HG02798 (cell line): ENCODE data around the gene CD109.
"Not testable (repeated sequence)": the region's sequence is repeated elsewhere in the genome, so short reads cannot be mapped to it uniquely, and the experiment has no call there.

ENCODE experiments used
- ATAC-seq: cut with Tn5 transposase; IDR thresholded peaks from one replicate; pipeline ENCODE4 v1.9.1; 2021; ENCODE audit warnings: mild to moderate bottlenecking; ENCODE audit not compliant: unreplicated experiment, poor library complexity

The CD109 gene

DNA sequence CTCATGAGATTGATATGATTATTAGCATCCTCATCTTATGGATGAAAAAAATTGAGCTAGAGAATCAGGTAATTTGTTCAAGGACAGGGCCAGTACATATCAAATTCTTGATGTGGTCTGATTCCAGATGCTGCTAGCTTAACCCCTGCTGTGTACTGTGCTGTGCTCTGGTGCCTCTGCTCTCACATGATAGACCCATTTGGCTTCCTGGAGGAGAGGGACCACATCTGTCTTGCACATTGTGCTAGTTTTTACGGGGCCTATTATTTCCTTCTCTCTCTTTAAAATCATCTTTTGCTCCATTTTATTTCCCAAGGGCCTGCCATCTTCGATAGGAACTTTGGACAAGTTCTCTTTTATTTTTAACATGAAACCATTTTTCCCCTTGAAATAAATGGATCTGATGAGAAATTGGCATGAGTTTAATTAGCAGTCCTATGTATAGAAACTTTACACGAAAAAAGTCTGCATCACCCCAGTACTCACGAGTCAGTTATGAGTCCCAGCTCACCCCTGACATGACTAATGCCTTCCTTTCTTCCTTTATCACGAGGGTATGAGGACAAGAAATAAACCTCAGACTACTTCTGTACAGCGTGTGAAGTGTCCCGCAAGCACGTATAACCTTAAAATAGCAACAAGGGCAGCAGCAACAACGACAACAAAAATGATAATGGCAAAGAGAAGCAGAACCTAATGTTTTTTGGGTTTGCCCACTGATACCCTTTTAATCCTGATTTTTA lies 26.5 kb downstream of the CD109 start:
- peak; percentile 71 for ATAC-seq

DNA sequence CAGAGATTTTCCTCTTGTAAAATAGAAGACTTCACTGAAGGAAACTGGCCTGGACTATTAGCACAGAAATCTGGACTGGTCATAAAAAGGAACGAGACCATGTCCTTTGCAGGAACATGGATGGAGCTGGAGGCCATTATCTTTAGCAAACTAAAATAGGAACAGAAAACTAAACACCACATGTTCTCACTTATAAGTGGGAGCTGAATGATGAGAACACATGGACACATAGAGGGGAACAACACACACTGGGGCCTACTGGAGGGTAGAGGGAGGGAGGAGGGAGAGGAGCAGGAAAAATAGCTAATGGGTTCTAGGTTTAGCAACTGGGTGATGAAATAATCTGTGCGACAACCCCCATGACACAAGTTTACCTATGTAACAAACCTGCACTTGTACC lies 27.5 kb downstream of the CD109 start:
- not testable (repeated sequence) for ATAC-seq

DNA sequence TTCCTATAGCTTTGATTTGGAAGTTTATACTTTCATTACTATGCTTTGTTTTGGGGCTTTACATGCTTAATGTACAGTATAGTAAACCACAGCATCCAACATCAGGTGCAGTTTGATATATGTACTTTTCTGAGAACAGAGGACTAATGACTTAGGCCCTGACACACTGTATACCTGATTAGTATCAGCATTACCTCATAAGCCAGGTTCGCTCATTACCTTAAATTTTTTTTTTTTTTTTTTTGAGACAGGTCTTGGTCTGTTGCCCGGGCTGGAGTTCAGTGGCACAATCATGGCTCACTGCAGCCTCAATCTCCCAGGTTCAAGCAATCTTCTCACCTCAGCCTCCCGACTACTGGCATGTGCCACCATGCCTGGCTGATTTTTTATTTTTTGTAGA lies 28.4 kb downstream of the CD109 start:
- ATAC-seq: no peak

DNA sequence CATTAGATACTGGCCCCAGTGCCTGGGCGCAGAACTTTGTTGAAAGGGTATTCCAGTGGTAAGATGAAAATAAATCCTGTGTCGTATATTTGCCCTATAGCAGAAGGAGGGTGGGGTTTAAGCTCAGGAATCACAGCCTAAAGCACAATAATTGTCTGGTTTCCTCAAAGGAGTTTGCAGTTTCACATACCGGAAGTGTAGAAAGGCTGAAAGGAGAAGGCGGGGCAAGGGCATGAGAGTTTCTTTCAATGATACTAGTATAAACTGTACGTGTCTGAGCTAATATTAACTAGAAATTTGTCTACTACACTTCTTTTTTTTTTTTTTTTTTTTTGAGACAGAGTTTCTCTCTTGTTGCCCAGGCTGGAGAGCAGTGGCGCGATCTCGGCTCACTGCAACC lies 29.2 kb downstream of the CD109 start:
- ATAC-seq: peak; percentile 36

DNA sequence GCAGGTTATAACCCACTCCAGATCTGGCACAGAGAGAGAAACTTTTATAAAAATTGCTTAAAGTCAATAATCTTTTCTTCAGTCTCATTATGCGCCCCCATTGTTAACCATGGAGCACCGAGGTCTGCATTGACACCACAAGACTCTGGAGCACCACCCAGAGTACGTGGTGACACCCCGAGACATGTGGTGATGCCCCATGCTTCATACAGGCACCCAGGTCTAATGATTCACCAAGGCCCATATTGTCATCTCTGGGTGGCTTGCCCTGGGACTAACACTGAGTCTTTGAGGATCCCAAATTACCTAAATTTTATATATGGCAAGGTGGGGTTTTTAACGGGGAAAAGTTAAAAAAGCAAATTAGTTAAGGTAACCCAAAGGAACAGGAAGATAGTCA lies 31.1 kb downstream of the CD109 start:
- ATAC-seq: no peak

DNA sequence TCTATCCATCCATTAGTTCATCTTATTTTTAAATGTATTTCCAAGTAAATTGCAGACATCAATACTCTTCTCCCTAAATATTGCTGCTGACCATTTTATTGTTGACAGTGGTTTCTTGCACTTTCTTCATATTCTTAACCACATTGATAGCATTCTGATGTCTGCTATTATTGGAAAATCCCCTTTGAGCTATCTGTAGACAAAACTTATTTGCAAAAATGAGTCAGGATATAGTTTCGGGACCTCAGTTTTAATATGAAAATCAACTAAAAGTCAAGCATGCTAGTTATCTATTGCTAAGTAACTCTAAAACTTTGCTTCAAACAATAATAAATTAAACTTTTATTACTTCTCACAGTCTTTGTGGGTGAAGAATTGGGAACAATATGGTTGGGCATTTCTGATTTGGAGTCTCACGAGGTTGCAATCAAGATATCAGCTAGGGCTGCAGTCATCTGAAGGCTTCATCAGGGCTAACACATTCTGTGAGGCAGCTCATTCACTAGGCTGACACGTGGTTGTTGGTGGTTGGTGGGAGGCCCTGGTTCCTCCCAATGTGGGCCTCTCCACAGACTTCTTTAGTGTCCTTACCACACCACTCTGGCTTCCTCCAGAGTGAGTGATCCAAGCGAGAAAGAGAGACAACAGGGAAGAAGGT lies 32.7 kb downstream of the CD109 start:
- peak; percentile 68 for ATAC-seq

DNA sequence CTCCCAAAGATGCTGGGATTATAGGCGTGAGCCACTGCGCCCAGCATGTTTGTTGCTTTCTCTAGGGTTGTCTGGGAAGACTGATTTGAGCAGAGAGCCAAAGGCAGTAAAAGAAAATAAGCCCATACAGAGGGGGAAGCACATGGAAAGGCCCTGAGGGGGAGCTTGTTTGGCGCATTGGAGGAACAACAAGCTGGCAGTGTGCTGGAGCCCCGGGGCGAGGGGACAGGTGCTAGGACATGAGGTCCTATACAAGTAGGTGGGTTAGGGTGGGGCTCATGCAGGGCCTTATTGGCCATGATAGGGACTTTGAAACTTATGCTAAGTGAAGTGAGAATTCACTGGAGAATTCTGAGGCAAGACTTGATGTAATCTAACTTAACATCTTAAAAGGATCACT lies 35.3 kb downstream of the CD109 start:
- no peak for ATAC-seq

DNA sequence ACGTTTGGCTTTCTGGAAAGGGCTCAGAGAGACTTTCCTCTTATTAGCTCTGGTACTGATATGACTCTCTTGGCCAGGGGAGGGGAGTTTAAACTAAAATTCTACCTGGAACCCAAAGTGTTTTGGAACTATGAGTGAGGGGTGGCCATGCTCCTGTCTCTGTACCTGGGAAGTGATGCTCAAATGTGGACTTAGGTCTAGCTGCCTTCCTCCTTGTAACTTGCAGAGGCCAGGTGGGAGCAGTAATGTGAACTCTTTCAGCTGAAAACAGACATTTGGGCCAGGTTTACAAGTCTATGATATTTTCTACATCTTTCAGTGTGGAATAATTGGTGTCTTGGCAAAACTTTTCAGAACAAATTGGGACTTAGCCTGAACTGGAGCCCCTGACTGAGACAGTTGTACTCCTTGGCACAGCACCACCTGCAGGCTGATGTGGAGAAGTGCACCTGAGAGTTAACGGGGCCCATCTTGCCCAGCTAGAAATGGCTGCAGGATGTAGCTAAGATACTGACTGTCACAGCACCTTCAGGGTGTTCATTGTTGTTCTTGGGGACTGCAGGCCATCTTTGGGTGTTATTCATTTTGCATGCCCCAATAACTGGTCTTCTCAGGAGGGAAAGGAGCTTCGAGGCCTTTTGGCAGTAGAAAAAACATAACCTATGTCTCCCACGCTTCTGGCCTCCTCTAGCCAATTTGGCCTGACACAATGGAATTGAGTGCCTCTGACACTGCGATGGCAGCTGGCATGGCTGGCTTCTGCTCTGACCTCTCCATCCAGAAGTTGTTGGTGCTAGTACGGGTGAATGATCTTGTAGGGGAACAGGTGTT lies 37.1 kb downstream of the CD109 start:
- ATAC-seq: peak; percentile 83

DNA sequence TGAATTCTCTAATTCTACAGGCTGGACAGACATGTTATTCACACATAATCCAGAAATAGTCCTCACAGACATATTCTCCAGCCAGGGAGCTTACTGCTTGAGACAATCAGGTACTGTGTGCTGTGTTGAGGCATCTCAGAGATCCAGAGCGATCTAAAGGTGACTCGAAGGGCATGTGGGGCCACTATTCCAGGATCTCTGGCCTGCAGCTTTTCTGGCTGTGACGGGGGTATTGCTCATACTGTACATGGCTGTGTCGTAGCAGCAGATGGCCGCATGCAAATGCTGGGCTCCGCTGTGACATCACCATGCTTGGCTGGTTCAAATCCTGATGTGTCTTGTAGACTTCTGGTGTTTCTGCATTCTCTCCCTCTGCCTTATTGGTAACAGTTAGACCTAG lies 37.8 kb downstream of the CD109 start:
- ATAC-seq: no peak

DNA sequence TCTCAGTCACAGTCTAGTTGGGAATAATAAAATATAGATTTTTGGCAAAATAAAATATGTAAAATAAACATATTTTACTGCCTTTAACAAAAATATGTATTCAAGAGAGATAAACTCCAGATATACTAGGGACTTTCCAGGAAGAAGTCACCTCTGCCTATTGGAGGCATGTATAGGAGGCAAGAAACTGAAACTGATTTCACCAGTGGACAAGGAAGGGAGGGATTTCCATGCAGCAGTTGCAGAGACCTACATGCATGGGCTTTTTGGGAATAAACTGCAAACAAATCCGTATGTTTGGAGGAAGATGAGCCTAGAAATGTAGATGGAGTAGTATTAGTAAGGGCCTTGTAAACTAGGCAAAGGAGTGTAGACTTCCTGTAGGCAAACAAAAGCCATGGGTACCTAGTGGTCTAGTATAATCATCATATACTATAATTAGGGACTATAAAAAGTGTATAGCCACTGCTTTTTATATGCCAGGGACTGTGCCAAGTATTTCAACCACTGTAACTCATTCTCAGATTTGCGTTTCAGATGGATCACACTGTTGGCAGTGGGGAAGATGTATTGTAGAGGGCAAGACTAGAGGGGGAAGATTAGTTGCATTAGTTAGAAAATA lies 38.9 kb downstream of the CD109 start:
- no peak for ATAC-seq

DNA sequence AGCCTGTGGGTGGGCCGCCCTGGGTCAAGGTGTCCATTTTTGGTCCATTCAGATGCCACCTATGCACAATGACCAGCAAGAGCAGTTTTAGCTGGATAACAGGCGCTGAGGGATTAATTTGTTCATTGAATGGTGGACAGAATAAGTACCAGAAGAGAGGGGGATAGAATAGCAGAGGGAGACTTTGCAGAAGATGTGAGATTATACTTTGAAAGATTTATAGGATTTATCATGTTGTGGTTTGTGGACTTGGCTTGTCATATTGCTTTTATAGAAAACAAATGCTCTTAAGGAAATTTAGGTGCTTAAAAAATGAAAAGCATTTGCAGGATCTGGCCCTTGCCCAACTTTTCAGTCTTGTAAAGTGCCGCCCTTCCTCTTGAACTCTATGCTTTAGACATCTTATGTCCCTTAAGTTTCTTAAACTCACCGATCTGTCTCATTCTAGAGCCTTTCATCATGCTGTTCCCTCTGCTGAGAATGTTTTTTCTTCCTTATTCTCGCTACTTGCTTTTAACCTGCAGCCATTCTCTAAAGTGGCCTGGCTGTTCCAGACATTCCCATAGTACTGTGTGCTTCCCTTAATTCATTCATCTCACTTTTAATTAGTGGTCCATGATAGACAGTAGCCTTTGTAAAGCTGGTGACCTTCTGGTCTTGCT lies 42.5 kb downstream of the CD109 start:
- ATAC-seq: peak; percentile 7

DNA sequence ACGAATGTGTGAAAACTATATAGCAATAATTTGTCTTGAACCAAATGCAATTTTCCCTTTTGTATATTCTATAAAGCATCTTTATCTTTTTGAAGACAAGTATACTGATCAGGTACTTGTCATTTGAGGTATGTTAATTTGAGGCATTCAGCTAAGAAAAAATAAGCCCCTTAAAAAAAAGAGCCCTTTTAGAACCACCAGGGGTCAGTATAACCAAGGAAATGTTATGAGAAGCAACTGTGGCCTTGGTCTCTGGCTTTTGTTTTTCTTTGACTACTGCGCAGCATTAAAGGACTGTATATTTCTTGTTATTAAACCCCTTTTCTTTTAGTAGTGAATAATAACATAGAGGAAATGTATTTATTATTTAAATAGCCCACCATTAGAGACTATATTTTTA lies 43.1 kb downstream of the CD109 start:
- peak; percentile 66 for ATAC-seq

DNA sequence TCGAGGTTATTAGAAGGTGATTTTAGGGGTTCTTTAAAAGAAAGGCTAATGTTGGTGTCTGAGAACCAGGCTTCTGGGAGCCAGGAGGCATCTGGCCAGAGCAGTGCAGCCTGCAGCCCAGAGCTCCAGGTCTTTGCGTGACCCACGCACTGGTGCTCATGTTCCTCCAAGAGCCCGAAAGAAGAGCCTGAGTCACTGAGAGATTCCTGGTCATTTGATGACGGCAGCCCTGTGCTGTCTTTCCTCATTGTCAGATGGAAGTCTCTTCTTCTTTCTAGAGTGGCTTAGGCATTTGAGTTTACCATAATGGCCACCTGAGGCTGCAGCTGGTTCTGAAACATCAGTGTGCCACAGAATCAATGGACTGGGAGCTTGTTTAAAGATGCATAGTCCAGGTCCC lies 46.4 kb downstream of the CD109 start:
- ATAC-seq: no peak

DNA sequence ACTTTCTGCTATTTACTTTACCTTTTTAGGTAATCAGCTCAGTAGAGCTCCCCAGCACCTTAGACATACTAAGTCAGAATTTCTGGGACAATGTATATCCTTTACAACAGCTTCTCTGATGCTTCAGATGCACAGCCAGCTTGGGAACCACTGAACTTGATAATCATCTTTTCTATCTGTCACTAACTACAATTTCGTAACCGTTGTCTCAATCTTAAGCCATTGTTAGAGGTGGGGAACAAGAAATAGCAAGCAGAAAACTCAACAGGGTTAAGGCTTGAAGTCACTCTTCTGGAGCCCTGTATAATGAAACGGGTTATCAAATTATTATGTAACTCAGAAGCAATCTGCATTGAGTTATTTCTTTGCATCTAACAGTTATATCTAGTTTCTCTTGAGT lies 47.1 kb downstream of the CD109 start:
- no peak for ATAC-seq

DNA sequence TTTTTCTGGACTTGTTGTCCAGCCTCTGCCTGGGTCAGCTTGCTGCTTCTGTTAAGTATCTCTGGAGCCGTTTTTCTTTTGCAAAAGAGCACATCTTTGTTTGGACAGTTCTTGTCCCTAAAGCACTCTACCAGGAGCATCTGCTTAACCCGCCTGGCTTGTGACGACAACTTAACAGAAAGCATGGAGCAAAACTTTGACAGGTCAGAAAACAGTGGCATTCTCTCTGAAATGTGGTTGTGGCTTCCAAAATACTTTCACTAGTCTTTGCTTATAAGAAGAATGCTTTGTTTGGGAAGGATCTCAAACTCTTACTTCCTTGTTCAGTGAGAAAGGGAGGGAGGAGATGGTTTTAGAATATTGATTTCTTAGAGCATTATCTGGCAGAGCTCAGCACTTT lies 47.6 kb downstream of the CD109 start:
- ATAC-seq: no peak

DNA sequence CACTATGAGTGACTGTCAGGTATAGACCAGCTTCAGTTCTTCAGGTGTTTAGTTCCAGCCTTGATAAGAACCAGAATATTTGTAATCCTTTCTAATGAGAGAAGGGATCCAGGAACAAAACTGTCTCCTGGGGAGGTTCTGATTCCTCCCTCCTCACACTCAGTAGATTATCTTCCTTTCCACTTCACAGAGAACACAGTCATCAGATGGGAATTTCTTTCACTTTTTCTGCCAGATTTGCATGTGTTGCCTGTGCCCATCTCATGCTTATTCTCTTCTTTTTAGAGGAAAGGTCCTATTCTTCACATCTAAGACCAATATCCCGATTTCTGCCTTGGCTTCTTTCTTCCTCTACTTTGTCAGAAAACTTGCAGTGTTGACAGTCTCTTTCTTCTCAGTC lies 50.8 kb downstream of the CD109 start:
- ATAC-seq: no peak

DNA sequence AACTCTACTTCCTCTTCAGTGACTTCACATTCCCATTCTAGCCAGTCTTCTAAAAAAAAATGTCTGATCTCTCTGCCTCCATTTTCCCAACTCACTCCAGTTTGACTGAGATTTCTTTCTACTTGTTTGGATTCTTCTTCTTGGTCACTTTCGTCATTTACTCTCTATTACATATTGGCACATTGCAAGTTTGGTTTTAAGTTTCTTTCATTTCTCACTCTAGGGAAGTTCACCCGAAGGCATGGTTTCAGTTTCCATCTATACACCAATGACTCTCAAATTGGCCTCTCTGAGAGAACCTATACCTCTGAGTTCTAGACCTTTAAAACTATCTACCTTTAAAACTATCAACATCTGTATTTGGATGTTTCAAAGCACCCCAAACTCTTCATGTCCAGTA lies 51.3 kb downstream of the CD109 start:
- peak; percentile 99 for ATAC-seq

DNA sequence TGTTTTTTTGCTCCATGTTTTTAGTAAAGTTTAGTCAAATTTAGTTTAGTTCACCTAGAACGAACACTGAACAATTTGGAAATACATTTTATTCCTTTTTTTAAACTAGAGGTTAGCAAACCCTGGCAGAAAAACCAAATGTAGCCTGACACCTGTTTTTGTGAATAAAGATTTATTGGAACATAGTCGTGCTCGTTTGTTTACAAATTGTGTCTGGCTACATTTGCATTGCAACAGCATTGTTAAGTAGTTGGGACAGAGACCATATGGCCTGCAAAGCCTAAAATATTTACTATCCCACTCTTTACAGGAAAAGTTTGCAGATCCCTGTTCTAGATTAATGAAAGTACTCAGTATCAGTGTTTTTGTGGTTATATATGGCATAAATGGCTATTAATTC lies 56.9 kb downstream of the CD109 start:
- ATAC-seq: no peak

DNA sequence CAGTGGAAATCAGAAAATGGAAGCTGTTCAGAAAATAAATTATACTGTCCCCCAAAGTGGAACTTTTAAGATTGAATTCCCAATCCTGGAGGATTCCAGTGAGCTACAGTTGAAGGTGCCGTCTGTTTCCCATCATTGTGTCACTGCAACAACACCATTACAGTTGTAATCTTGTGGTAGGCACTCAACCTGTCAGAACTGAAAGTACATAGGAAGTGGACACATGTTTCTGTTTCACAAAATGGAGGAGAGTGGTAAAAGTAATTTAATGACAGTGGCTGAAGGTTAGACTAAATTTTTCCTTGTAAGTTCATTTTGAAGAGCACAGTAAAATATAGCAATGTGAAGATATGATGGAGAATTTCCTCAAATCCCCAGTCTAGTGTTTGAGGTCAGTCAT lies 70.0 kb downstream of the CD109 start:
- no peak for ATAC-seq

DNA sequence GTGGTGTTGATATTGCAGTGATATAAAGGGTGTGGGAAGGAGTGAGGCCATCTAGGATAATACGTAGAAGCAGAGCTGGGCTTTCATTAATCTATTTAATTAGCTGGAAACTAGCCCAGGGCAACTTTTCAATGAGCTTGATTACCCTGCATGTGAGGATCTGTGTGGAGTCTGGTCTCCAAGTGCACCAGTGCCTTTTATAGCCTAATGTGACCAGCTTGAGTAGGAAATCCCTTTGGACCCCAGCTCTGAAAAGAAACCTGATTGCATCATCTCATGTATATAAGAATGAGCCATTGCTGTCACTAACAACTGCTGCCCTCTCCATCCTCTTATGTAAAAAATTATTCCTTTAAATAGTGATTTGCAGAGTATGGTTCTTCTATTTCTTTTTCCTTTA lies 72.6 kb downstream of the CD109 start:
- no peak for ATAC-seq
